ENCODE measurements around the gene PHLPP2. TPM values are rescaled to one million over a fixed set of nuclear protein-coding genes. Genes with fewer than 3 reads are reported as not detected.
"Not testable (repeated sequence)": the region's sequence is repeated elsewhere in the genome, so short reads cannot be mapped to it uniquely, and the experiment has no call there.

The PHLPP2 gene
- total RNA-seq, 1 experiment from 2014 or later: 6.7 TPM

DNA sequence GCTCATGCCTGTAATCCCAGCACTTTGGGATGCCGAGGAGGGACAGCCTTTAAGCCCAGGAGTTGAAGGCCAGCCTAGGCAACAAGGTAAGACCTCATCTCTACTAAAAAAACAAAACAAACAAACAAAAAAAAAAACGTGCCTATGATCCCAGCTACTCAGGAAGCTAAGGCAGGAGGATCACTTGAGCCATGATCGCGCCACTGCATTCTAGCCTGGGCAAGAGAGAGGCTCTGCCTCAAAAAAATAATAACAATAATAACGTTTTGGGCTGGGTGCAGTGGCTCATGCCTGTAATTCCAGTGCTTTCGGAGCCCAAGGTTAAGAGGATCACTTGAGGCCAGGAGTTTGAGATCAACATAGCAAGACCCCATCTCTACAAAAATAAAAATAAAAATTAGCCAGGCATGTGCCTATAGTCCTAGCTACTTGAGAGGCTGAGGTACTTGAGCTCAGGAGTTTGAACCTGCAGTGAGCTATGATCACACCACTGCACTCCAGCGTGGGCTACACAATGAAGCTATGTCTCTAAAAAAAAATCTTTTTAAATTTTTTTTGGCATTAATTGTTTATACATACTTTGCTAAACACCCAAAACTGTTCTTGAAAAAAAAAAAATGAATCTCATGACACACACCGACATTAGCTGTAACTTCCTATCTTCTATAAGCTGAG lies 3.3 kb downstream of the PHLPP2 start:
- no peak for DNase-seq (ENCODE audit: low read depth)

DNA sequence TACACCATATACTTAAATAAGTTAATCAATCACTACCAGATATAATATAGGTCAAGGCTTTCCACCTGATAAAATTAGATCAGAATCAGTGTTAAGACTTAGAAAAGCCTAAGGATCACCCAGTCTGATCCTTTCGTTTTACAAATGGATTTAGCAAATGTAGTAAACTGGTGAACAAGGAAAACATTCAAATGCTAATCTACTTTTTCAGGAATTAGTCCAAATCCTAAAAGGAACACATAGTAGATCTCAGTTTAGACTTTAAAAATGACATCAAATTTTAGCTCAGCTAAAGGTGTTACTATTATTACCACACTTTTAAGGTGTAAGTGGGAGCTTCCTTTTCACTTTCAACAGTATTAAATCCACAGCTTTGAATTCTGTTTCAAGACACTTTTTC lies 12.0 kb downstream of the PHLPP2 start:
- DNase-seq (ENCODE audit: low read depth): no peak

DNA sequence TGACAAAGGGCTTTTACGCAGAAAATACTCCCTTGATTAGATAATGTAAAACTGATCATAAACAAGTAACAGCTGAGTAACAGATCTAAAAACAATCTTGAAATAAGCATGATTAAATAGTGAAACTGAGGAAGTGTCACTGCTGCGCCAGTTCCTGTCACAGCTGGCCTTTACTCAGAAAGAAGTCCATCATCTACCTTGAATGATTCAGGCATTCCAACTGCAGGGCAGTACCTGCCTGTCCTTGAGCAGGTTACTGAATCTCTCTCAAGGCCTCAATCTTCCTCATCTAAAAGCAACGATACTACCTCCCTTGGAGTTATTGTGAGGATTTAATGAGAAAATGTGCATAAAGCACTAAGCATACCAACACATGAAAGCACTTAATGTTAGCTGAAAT lies 12.7 kb downstream of the PHLPP2 start:
- no peak for DNase-seq (ENCODE audit: low read depth)

DNA sequence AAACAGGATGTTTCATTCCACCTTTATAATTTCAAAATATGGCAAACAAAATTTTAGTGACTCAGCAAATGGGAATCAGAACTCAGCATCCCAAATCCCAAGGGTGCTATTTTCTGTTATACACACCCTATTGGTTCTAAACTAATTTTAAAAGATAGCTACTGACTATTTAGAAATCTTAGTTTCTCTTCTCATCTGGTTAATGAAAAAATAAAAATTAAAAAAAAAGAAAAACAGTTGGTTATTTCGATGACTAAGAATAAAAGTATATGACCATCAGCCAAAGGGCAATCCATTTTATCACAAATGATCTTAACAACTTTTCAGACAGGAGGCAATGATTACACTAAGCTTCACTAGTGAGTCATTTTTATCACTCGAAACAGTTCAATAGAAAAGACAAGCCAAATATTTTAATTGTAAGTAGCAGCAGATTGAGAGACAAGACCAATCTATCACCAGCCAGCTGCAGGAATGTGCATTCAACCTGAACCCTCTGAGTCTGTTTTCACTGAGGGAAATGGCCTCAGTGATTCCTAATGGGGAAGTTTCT lies 15.2 kb downstream of the PHLPP2 start:
- peak; percentile 54 for DNase-seq (ENCODE audit: low read depth)

DNA sequence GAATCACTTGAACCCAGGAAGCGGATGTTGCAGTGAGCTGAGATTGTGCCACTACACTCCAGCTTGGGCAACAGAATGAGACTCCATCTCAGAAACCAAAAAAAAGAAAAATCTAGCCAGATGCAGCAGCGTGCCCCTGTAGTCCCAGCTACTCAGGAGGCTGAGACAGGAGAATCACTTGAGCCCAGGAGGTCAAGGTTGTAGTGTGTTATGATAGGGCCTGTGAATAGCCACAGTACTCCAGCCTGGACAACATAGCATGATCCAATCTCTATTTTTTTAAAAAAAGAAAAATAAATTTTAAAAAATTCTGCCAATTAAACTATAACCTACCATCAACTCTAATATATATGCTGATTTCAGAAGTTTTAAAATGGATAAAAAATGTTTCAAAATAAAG lies 15.8 kb downstream of the PHLPP2 start:
- DNase-seq (ENCODE audit: low read depth): no peak

DNA sequence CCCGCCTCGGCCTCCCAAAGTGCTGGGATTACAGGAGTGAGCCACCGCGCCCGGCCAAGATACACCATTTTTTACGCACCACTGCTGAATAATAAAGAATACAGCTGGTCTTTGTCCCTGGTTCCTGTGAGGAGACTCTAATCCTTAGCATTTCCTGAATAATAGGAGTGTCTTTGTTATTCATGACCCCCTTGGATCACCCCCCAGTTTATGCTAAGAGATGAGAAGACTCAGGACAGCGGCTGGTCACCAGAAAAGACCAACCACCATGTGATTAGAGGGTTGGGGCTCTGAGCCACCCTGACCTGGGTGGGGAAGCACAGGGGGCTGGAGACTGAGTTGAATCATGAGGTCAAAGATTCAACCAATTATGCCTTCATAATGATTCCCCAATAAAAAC lies 17.3 kb downstream of the PHLPP2 start:
- no peak for DNase-seq (ENCODE audit: low read depth)

DNA sequence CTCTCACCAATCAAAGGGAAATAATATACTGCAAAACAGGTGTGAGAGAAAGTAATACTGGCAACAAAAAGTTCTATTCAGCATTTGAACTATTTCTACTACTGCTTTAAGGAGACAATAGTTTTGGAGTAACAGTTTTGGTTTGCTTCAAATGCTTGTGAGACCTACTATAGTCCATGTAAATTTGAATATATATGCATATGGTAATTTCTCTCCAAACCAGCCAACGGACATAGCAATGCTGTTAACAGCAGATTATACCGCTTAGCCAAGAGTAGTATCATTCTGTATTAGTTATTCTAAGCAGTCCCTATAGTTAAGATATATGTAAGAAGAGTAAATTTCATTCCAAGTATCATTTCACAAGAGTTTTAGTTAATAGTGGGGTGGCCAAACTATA lies 18.5 kb downstream of the PHLPP2 start:
- DNase-seq (ENCODE audit: low read depth): no peak

DNA sequence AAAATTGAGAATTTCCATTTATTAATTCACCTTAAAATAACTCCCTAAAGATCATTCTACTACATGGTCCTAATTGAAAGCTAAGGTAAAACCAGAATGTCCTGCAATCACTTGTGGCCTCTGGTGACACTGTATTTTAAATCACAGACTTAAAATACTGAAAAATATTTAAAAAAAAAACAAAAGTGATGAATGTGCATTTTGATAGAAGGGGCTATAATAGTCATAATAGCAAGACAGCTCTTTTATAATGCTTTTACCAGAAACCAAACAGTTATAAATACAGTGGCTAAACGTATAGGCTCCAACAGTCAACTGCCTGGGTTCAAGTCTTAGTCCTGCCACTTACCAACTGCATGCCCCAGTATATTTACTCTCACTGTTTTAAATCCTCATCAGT lies 21.2 kb downstream of the PHLPP2 start:
- no peak for DNase-seq (ENCODE audit: low read depth)

DNA sequence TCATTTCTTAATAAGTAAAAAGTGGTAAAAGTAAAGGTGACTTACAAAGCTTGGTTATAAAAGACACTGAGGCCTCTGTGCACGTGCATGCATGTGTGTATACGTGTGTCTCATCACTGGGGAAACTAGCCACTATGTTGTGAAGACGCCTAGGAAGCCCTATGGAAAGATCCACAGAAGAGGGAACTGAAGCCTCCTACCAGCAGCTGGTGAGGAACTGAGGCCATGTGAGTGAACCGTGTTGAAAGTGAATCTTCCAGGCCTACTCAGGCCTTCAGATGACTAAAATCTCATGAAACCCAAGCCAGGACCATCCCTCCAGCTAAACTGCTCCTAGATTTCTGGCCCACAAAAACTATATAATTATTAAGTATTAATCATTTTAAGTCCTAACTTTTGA lies 23.7 kb downstream of the PHLPP2 start:
- DNase-seq (ENCODE audit: low read depth): no peak

DNA sequence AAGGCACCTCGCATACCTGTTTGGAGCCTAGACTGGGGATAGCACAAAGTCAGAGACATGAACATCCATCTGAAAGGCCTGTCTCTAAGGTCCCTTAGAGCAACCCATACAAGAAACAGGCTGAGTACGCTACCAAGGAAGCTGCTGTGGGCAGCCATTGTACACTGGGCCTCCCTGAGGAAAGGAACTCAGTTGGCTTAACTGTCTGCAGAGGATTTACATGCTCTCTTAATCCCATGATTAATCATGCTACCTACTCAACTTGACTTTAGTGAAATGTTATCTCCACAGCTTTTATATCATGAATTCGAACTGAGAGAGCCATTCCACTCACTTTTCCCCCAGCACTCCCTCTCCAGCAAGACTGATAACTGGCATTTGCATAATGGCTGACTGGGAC lies 26.0 kb downstream of the PHLPP2 start:
- DNase-seq (ENCODE audit: low read depth): no peak

DNA sequence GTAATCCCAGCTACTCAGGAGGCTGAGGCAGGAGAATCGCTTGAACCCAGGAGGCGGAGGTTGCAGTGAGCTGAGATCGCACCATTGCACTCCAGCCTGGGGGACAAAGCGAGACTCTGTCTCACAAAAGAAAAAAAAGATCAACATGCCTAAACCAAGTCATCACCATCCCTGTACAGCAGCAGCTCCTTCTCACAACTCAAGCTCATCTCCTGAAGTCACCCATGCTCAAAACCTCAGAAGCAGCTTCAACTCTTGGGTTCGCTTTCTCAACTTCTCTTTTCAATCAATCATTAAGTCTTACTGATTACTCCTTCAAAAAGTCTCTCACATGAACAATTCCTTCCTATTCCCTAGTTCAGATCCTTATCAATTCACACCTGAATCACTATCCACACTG lies 31.3 kb downstream of the PHLPP2 start:
- DNase-seq (ENCODE audit: low read depth): no peak

DNA sequence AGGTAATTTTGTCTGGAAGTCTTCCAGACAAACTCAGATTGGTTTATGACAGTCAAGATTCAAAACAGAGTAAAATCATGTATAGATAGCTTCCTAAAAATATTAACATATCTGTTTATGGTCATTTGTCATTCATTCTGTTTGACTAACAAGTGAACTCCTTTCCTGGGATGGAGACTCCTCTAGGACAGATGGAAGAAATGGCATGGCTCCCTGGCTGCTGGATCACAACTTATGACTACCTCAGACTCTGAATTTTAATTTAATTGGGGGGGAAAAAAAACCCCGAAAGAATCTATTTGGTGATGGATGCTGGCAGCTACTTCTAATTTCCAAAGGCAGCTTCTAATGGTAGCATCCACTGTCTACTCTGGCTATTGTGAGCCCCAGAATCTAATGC lies 34.6 kb downstream of the PHLPP2 start:
- no peak for DNase-seq (ENCODE audit: low read depth)

DNA sequence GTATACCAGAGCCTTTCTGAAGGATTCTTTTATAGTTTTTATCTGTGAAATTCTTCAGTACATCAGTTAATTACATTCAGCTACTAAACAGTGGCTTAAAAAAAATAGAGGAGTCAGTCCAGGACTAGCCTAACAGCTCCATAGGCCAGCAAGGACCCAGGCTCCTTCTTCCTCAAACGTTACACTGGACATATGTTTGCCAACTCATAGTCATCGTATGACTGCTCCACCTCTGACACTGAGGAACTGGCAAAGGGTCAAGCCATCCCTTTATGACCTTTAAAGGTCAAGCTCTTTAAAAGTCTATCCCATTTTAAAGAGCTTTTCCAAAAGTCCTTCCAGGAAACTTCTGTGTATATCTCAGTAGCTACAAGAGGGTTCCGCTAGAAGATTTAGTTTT lies 36.6 kb downstream of the PHLPP2 start:
- no peak for DNase-seq (ENCODE audit: low read depth)

DNA sequence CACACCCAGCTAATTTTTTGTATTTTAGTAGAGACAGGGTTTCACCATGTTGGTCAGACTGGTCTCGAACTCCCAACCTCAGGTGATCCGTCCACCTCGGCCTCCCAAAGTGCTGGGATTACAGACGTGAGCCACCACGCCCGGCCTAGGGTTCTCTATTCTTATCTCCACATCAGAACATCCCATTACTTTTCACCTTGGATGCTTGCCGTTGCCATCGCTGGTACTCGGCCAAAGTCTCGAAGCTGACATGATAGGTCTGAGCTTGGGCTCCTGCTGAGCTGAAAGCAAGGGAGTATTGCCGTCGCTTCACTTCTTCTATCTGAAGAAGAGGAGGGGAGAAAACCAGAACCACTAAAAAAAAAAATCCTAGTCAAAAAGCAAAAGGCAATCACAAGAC lies 40.2 kb downstream of the PHLPP2 start:
- not testable (repeated sequence) for DNase-seq (ENCODE audit: low read depth)

DNA sequence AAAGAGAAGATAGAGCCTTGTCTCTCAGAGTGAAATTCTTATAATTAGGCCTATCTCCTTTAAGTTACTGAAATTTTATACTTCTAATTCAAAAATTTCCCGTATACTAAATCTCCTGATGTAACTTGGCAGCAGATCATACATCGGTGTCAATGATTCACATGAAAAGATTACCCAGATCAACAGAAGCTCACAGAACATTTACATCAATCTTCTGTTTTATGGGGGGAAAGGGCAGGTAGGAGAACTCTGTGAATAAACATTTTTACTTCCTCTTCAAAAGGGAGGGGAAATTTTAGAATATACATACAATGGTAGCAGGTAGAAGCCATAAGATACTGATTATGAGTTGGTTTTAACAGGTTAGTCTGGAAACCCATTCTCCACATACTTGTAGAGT lies 43.1 kb downstream of the PHLPP2 start:
- no peak for DNase-seq (ENCODE audit: low read depth)

DNA sequence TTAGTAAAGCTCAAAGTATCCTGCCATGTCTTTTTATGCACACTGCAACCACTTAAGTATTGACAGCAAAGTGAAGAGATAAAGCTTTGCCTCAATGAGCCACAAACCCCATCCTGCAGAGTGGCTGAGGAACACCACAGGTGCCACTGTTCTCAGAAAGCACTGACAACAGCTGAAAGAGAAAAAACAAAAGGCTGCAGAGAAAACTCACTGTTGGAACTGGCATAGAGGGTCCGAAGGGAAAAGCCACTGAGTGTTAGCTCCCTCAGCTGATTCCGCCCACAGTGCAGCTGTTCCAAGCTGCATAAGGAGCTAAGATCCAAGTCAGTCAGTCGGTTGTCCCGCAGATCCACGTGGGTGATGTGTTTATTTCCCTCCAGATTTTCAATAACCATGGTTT lies 48.3 kb downstream of the PHLPP2 start:
- no peak for DNase-seq (ENCODE audit: low read depth)

DNA sequence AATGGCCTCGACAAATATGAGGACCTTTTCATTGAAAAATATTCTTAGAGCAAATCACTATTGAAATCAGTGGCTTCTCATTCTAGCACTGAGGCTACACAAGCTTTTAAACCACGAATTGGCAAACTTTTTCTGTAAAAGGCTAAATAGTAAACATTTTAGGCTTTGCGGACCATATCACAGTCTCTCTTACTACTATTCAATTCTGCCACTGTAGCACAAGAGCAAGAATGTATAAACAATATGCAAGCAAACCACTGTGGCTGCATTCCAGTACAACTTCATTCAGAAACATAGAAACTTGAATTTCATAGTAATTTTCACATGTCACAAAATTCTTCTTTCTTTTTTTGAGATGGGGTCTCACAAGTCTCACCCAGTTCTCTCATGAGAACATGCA lies 49.1 kb downstream of the PHLPP2 start:
- DNase-seq (ENCODE audit: low read depth): no peak

DNA sequence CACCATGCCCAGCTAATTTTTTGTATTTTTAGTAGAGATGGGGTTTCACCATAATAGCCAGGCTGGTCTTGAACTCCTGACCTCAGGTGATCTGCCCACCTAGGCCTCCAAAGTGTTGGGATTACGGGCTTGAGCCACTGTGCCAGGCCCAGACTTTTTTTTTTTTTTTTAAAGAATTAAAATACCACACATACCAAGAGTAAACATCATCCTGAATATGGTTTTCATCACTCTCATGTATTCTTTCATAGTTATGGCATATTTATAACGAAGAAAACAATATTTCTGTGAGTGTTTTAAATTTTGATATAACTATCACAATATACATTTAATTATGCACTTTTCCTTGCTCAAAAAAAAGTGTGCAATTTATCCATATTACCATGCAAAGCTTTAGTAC lies 50.3 kb downstream of the PHLPP2 start:
- no peak for DNase-seq (ENCODE audit: low read depth)

DNA sequence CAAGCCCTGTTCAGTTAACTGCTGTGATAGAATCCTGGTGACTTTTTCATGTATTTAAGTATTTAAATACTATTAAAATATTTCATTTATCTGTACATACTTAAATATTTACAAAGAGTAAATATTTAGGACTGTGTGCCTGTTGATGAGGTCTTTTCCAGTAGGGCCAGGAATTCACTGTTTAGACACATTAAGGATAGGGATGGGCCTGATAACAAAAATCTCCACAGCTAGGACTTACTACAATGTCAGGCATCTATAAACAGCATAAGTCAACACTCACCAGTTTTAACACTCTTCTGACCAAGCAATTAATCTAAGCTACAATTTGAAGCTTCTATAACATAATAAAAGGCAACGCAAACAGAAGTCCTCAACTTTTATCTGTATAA lies 50.9 kb downstream of the PHLPP2 start:
- no peak for DNase-seq (ENCODE audit: low read depth)

DNA sequence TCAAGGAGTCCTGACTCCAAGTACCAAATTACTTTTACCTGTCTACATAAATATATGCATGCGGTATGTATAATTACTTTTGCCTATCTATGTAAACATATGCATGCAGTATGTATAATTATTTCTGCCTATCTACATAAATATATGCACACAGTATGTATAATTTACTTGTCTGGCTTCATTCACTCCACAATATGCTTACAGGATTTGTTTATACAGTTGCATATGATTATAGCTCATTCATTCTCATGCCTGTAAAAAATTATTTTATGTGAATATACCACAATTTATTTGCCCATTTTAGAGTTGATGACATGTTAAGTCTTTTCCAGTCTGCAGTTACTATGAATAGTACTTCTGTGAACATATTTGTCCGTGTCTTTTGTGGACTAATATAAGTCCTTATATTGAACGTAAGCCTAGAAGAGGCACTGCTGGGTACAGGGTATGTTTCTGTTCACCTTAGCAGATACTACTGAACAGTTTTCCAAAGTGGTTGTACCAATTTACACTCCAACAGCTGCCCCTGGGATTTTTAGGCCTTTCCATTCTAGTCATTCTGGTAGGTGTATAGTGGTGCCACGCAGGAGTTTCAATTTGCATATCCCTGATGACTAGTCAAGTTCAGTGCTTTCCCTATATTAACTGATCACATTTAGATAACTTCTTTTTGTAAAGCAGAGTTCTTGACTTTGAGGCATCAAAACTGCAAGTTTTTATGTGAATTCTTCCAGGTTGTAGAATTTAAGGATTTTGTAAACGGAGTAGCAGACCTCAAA lies 51.5 kb downstream of the PHLPP2 start:
- DNase-seq (ENCODE audit: low read depth): no peak

DNA sequence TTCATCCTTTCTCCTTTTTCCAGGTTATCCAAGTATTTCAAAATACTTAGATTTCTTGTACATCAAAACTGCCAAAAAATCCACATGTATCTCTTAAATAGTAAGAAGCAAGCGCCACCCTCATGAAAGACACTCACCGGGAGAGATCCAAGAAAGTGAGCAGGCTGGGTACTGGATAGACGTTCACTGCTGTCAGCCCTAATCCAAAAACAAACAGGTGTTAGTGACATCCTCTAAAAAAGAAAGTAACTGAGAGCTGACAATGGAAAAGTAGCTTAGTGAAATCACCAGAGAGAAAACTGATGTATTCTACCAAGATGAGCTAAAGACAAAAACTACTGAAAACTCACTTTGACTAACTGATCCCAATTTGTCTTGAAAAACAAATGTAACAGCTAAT lies 52.4 kb downstream of the PHLPP2 start:
- DNase-seq (ENCODE audit: low read depth): no peak

DNA sequence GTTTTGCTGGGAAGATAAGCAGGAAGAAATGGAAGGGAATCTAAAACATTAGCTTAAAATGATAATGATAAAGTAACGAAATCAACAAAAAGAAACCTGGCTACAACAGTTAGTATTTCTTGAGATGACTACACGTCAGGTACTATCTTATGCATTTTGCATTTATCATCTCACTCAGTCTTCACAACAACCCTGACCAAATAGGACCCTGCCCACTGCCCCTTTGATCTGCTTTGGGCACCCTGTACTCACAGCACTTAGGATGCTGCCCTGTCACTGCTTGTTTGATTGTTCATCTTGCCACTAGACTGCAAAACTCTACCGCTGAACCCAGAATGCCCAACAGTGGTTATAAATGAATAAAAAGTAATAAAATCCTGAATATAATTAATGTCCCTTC lies 53.3 kb downstream of the PHLPP2 start:
- DNase-seq (ENCODE audit: low read depth): no peak

DNA sequence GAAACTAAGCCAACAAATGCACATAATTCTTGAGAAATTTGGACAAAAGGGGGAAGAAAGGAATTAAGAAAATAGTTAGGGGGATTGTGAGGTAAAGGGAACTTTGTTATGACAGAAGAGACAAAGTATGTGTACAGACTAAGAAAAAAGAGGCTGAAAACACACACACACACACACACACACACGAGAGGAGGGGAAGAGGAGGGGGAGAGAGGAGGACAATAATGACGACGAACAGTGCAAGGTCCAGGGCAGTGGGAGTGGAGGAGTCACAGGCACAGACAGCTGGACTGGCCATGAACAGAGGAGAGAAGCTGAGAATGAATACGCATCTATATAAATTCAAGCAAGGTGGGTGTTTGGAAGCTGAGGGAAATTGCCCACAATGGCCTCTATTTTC lies 54.0 kb downstream of the PHLPP2 start:
- no peak for DNase-seq (ENCODE audit: low read depth)

All from RPMI7951 (cell line).